Measurements from ENCODE around the gene COG4.

COG4 gene

DNA sequence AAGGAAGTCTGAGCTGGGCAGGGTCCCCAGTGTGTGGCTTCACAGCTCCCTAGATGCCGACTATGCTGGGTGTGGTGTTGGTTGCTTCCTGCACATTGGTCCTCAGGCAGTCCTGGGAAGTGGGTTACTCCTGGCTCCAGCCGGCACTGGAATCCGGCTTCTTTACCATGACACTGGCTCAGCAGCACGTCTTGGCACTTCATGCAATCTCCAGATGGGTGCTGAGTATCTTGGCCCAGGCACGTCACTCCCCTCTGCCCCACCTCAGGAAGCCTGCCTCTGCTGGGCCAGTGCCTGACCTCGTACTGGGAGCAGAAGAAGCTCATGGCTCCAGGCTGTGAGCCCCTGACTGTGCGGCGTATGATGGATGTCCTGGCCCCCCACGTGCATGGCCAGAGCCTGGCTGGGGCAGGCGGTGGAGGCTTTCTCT, 44.4 kb downstream of the COG4 start:
- H3K4me3 ChIP-seq (ENCODE audit: low read length) = no peak overlapping the region
- TF ChIP-seq ZNF274 (IDR thresholded peaks at IDR 0.05; ENCODE audit: low read depth, low read length) = no peak

DNA sequence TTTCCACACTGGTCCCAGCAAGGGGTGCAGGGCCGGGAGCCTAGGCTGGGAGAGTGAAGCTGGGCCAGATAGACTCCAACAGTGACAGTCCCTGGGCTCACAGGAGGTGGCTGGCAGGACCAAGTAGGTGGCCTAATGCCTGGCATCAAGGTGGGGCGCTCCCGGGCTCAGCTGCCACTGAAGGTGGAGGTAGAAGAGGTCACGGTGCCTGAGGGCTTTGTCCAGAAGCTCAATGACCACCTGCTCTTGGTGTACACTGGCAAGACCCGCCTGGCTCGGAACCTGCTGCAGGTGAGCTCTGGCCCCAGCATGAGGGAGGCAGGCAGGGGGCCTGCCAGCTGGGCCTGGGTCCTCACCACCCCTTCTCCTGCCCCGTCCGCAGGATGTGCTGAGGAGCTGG, 45.2 kb downstream of the COG4 start:
- TF ChIP-seq ZNF274 (IDR thresholded peaks at IDR 0.05; ENCODE audit: low read depth, low read length) = no peak
- no peak overlapping the region for H3K4me3 ChIP-seq (ENCODE audit: low read length)

DNA sequence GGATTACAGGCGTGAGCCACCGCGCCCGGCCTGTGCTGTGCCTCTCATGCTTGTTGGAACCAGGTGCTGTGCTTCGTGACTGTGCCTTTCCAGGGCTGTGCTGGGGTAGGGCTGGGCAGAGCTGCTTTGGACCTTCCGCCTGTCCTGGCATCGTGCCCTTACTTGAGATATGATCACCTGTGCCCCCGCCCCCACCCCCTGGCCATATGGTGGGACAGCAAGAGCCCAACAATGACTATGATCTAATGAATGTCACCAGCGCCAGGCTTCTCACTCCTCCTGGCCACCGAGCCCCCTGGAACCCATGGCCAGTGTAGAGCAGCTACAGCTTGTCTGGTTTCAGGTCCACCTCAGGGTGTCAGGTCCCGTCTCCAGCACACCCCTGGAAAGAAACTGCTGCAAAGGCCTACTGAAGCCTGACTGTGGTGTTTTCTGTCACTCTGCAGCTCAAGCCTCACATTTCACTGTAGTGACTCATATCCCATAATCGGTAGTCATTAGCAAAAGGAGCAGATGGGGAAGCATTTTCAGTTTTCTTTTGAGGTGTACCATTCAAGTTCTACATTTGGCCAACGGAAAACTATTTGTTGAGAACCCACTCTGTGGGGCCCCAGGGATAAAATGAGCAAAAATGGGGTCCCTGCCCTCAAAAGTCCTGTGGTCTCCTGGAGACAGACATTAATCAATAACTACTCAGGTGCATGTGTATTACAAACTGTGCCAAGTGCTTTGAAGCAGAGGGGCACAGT, 46.9 kb downstream of the COG4 start:
- no peak for TF ChIP-seq ZNF274 (IDR thresholded peaks at IDR 0.05; ENCODE audit: low read depth, low read length)
- H3K4me3 ChIP-seq (ENCODE audit: low read length) = no peak overlapping the region

DNA sequence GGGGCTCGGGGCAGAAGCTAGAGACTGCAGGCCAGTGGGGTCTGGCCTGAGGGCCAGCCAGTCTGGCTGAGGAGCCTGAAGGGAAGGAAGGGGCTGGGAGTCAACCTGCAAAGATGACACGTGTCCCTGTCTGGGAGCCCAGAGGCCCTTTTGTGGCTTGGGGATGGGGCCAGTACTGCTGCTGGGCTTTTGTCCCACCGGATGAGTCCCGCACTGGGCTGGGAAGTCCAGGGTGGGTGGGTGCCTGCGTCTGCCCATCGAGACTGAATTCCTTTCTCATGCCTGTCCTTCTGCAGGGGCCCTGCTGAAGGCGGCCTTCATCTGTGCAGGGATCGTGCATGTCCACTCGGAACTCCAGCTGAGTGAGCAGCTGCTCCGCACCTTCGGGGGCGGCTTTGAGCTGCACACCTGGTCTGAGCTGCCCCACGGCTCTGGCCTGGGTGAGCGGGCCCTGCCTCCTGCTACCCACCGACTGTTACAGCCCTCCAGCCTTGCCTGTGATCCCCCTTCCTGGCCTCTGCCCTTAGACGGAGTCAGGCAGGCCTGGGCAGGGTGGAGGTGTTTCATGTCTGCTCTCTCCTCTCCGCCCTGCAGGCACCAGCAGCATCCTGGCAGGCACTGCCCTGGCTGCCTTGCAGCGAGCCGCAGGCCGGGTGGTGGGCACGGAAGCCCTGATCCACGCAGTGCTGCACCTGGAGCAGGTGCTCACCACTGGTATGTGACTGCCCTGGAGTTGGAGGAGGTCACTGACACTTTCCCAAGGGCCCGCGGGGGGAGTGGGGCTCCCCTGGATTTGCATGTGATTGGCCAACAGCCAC, 48.1 kb downstream of the COG4 start:
- TF ChIP-seq ZNF274 (IDR thresholded peaks at IDR 0.05; ENCODE audit: low read depth, low read length) = no peak
- H3K4me3 ChIP-seq (ENCODE audit: low read length) = no peak overlapping the region

DNA sequence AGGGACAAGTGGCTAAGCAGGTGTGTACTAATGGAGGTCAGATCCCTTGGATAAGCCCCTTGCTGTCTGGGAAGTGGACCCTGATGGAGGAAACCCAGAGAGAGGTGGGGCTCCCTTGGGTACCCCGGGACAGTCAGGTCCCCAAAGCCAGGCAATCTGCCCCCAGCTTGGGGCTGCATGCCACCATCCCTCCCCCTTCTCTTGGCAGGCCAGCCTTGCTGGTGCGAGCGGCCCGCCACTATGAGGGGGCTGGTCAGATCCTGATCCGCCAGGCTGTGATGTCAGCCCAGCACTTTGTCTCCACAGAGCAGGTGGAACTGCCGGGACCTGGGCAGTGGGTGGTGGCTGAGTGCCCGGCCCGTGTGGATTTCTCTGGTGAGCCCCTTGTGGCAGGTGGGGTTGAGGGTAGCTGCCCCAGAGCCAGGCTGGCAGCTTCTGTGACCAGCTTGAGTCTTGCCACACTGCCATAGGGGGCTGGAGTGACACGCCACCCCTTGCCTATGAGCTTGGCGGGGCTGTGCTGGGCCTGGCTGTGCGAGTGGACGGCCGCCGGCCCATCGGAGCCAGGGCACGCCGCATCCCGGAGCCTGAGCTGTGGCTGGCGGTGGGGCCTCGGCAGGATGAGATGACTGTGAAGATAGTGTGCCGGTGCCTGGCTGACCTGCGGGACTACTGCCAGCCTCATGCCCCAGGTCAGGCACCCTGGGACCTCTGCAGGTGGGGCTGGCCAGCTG, 48.9 kb downstream of the COG4 start:
- no peak for TF ChIP-seq ZNF274 (IDR thresholded peaks at IDR 0.05; ENCODE audit: low read depth, low read length)

DNA sequence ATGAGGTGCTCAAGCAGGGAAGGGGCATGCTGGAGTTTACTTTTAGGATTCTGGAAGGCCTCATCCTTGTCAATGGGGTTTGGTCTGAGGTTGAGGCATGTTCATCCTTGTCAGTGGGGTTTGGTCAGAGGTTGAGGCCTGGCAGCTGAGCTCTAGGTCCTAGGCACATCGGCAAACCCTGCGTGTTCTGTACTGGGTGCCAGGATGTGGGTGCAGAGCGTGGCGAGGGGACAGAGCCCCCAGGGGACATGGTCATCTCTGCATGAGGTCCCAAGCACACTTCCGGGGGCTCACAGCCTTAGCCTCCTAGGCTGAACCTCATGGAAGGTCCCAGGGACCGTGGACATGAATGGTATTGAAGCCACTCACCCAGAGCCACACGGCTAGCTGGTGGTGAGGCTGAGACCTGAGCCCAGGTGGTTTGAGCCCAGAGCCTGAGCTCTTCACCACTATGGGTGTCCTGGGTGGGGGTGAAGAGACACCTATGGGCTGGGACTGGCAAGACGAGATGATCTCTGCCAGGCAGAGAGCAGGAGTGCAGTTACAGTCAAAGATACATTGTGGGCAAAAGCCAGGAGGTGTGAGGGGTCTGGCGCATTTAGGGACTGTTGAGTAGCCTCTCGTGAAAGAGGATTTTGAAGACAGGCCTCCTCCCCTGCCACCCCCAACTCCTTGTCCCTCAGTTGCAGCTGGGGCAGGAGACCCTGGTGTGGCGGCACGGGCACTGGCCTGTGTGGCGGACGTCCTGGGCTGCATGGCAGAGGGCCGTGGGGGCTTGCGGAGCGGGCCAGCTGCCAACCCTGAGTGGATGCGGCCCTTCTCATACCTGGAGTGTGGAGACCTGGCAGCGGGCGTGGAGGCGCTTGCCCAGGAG, 49.7 kb downstream of the COG4 start:
- TF ChIP-seq ZNF274 (IDR thresholded peaks at IDR 0.05; ENCODE audit: low read depth, low read length) = no peak
- no peak overlapping the region for H3K4me3 ChIP-seq (ENCODE audit: low read length)

More for the DNA sequence above, 48.9 kb downstream of the COG4 start:
- H3K4me3 ChIP-seq (ENCODE audit: low read length) = no peak overlapping the region

DNA sequence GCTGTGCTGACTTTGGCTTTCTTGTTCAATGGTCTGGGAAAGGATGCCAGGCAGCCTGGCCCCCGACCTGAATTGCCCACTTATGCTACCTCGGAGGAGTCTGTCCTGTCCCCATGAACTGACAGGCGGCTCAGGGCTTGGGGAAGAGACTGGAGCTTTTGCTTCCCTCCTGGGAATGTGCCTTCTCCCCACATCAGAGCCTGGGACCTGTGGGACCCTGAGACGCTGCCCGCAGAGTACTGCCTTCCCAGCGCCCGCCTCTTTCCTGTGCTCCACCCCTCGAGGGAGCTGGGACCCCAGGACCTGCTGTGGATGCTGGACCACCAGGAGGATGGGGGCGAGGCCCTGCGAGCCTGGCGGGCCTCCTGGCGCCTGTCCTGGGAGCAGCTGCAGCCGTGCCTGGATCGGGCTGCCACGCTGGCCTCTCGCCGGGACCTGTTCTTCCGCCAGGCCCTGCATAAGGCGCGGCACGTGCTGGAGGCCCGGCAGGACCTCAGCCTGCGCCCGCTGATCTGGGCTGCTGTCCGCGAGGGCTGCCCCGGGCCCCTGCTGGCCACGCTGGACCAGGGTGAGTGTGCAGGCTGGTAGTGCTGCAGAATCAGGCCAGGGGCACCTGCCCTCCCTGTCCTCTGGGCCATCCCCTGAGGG, 50.4 kb downstream of the COG4 start:
- TF ChIP-seq ZNF274 (IDR thresholded peaks at IDR 0.05; ENCODE audit: low read depth, low read length) = no peak

DNA sequence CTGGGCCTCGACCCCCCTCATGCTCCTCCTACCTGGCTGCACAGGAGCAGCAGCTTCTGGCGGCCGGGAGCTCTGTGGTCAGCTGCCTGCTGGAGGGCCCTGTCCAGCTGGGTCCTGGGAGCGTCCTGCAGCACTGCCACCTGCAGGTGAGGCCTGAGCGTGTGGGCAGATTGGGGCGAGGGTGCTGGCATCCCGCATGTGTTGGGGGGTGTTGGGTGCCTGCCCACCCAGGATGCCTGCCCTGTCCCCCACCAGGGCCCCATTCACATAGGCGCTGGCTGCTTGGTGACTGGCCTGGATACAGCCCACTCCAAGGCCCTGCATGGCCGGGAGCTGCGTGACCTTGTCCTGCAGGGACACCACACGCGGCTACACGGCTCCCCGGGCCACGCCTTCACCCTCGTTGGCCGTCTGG, 52.4 kb downstream of the COG4 start:
- no peak overlapping the region for H3K4me3 ChIP-seq (ENCODE audit: low read length)
- no peak for TF ChIP-seq ZNF274 (IDR thresholded peaks at IDR 0.05; ENCODE audit: low read depth, low read length)

More for the DNA sequence above, 50.4 kb downstream of the COG4 start:
- H3K4me3 ChIP-seq (ENCODE audit: low read length) = no peak overlapping the region

DNA sequence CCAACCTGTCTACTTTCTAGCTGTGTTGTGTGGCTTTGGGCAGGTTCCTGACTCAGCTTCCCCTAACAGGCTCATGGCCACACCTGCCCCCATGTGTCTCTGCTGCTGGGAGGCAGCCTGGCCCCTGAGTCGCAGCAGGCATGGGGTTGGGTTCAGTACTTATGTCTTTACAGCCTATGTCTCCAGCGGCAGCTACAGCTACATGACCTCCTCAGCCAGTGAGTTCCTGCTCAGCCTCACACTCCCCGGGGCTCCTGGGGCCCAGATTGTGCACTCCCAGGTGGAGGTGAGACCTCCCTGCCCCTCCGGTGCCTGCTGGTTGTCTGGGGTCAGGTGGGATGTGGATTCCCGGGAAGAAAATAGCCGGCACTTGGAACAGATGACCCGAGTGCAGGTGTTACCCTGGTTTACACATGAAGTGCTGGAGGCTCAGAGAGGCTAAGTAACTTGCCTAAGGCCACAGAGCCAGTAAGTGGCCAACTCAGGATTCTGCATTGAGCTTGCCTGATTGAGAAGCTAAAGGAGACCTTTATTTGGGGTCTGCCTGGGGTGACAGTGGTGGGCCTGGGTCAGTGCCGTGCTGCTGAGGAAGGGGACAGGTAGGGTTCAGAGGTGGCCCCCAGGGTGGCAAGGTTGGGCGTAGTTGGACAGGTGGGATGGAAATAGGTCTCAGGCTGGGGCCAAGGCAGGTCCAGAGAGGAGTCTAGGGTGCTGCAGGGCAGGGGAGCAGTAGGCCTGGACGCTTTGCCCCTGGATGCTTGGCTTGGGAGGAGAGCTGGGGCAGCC, 53.0 kb downstream of the COG4 start:
- no peak for TF ChIP-seq ZNF274 (IDR thresholded peaks at IDR 0.05; ENCODE audit: low read depth, low read length)
- no peak overlapping the region for H3K4me3 ChIP-seq (ENCODE audit: low read length)

DNA sequence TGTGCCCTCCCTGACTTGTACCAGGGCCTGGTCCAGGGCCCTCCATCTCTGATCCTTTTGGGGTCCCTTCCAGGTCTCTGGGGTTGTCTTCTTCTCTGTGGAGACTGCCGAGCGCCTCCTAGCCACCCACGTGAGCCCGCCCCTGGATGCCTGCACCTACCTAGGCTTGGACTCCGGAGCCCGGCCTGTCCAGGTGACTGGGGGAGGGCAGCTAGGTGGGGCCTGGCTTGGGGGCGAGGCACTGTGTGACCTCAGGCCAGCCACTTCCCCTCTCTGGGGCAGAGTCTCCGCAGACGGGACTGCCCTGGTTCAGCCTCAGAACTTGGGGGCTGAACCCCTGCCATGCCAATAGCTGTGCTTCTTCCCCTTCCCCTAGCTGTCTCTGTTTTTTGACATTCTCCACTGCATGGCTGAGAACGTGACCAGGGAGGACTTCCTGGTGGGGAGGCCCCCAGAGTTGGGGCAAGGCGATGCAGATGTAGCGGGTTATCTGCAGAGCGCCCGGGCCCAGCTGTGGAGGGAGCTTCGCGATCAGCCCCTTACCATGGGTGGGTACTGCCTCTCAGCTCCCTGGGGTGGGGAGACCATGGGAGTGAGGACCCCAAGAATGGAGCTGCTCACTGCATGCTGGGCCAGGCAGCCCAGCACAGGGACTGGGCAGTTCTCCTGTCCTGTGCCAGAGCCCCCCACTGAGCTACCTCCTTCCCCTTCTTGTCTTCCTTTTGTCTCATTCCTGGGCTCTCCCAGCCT, 54.4 kb downstream of the COG4 start:
- TF ChIP-seq ZNF274 (IDR thresholded peaks at IDR 0.05; ENCODE audit: low read depth, low read length) = no peak
- H3K4me3 ChIP-seq (ENCODE audit: low read length) = no peak overlapping the region

DNA sequence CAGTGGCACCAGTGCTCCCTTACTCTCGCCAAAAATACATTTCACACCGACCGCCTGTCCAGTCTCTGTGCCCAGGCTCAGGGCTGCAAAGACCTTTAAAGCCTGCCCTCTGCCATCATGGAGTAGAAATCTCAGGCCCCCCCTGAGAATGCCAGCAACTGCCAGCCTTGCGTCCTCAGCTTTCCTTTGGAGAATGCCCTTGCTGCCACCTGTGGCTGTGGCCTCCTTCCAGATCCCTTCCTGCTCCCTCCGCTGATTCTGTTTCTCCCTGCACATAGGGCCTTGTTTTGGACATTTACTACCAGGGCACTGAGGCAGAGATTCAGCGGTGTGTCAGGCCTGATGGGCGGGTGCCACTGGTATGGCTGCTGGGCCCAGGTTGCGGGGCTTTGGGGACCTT, 55.7 kb downstream of the COG4 start:
- TF ChIP-seq ZNF274 (IDR thresholded peaks at IDR 0.05; ENCODE audit: low read depth, low read length) = no peak
- no peak overlapping the region for H3K4me3 ChIP-seq (ENCODE audit: low read length)

DNA sequence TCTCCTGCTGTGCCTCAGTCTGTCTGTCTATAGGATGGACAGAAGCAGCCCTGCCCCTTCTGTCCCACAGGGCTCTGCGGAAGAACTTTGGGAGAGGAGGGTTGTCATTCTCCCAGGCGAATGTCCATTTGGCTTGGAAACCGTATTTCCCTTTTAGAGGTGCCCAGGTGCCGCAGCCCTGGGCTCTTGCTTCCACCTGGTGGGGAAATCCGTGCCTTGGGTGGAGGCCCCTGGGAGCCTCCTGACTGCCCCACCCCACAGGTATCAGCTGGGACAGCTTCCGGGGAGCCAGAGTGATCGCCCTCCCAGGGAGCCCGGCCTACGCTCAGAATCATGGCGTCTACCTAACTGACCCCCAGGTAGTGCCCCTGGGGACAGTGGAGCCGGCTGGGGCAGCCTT, 56.2 kb downstream of the COG4 start:
- TF ChIP-seq ZNF274 (IDR thresholded peaks at IDR 0.05; ENCODE audit: low read depth, low read length) = no peak
- no peak overlapping the region for H3K4me3 ChIP-seq (ENCODE audit: low read length)
